Cardiac muscle cell (in vitro differentiated cells and primary cell): ENCODE data around the gene DDIT4. TPM values are rescaled to one million over a fixed set of nuclear protein-coding genes. Genes with fewer than 3 reads are reported as not detected.
"Not testable (repeated sequence)": the region's sequence is repeated elsewhere in the genome, so short reads cannot be mapped to it uniquely, and the experiment has no call there.

Experiments used
- DNase-seq, 2 donors: peaks; one replicate each; pipeline versions ENCODE4 v3.0.0 to v3.0.0-alpha.2; 2010 to 2017; ENCODE audit warnings: low read depth in 1 of 2, low spot score in 1 of 2
- H3K27ac ChIP-seq: fragments of 200-600 bp; sonication (generic); 2 replicates; pipeline ENCODE4 v1.5.1; 2016
- H3K27me3 ChIP-seq: fragments of 200-600 bp; sonication (generic); 2 replicates; pipeline ENCODE4 v1.6.0; 2016; ENCODE audit warnings: control low read depth
- H3K36me3 ChIP-seq: fragments of 200-600 bp; sonication (generic); 2 replicates; pipeline ENCODE4 v1.5.1; 2016; ENCODE audit warnings: control low read depth
- H3K4me1 ChIP-seq: fragments of 200-600 bp; sonication (generic); 2 replicates; pipeline ENCODE4 v1.8.1; 2017; ENCODE audit warnings: low read depth, mild to moderate bottlenecking, mixed run types
- H3K4me3 ChIP-seq: fragments of 200-600 bp; sonication (generic); 2 replicates; pipeline ENCODE4 v1.5.1; 2016; ENCODE audit warnings: mild to moderate bottlenecking
- H3K9me3 ChIP-seq: fragments of 200-600 bp; sonication (generic); 2 replicates; pipeline ENCODE4 v1.5.1; 2017; ENCODE audit warnings: low read depth, mild to moderate bottlenecking, control low read depth
- CTCF ChIP-seq: IDR thresholded peaks from 2 replicates; pipeline ENCODE4 v1.5.1; 2012; ENCODE audit warnings: low read depth, mild to moderate bottlenecking, low read length
- polyA plus RNA-seq: library from polyadenylated mRNA; unstranded; fragments of >200 nt; fragmentation: Nextera tagmentation; extraction: Ambion mirVana; gene quantifications from 2 replicates; pipeline ENCODE4 v1.2.1, GENCODE V29; 2016
- total RNA-seq: library from RNA; depleted of rRNA; stranded (reverse); fragments of >200 nt; gene quantifications from 2 replicates; pipeline ENCODE4 v1.2.3, GENCODE V29; 2016

Gene DDIT4
- total and polyA plus RNA-seq, 2 experiments from 2014 or later = 210 to 213 TPM

DNA sequence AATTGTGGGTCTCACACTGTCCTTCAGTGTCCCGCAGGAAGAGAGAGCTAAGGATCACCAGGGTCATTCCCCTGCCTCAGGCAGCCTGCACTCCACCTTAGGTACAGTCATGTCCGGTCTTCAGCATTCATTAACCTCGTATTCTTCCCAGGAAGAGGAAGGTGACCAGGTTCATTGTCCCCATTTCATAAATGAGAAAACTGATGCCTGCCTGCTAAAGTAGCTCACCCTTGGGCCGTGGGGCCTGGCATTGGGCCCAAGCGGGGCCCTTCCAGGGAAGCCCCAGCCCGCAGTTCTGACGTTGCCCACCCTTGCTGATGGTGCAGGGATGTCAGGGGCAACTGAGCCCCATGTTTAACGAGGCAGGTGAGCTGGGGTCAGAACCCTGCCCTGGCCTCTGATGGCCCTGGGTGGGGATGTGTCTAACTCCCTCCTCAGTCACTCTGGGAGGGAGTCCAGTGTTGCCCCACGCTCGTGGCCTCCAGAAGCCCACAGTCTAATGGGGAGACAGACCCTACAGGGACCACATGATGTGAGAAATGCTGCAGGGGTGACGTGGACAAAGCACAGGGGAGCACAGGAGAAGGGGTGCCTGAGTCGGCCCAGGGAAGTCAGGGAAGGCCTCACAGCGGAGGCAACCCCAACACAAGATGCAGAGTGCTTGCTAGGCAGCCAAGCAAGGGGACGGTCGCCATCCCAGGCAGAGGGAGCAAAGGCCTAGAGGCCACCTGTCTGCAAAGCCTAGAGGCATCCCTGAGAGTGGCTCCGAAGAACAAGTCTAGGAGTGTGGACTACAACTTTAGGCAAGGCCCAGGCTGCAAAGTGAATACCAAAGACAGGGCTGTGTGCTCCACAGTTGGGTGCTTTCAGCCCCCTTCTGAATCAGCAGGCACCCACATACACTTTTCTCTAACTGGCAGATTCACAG is 25.1 kb downstream of the DDIT4 start:
- Histone ChIP-seq H3K4me1 (no peaks in the 10 kb centered on the region), H3K4me3 (no peak overlapping the region), H3K27ac (no peak overlapping the region), H3K27me3 (no peaks in the 10 kb centered on the region), H3K36me3 (no peaks in the 10 kb centered on the region), H3K9me3 (no peaks in the 10 kb centered on the region)
- no peak for DNase-seq
- no peak for TF ChIP-seq CTCF

GRCh38 chr10:72303424-72304128 is 29.9 kb downstream of the DDIT4 start:
- Histone ChIP-seq H3K27ac (no peak overlapping the region), H3K36me3 (no peaks in the 10 kb centered on the region), H3K27me3 (no peaks in the 10 kb centered on the region), H3K4me1 (peaks cover 6% of the 10 kb centered on the region), H3K4me3 (no peak overlapping the region), H3K9me3 (no peaks in the 10 kb centered on the region)
- no peak for TF ChIP-seq CTCF
- no peak for DNase-seq

- Histone ChIP-seq H3K27me3 (no peaks in the 10 kb centered on the region), H3K9me3 (no peaks in the 10 kb centered on the region), H3K36me3 (no peaks in the 10 kb centered on the region), H3K4me3 (no peak overlapping the region), H3K4me1 (peaks cover 7% of the 10 kb centered on the region), H3K27ac (no peak overlapping the region)
- no peak for DNase-seq
- TF ChIP-seq CTCF = no peak
Measured at GRCh38 chr10:72306215-72306760, 32.6 kb downstream of the DDIT4 start.

- not testable (repeated sequence) for H3K9me3 ChIP-seq, H3K36me3 ChIP-seq, H3K4me1 ChIP-seq, H3K27me3 ChIP-seq, H3K27ac ChIP-seq, DNase-seq, H3K4me3 ChIP-seq
Measured at GRCh38 chr10:72307711-72308110, 34.0 kb downstream of the DDIT4 start.

DNA sequence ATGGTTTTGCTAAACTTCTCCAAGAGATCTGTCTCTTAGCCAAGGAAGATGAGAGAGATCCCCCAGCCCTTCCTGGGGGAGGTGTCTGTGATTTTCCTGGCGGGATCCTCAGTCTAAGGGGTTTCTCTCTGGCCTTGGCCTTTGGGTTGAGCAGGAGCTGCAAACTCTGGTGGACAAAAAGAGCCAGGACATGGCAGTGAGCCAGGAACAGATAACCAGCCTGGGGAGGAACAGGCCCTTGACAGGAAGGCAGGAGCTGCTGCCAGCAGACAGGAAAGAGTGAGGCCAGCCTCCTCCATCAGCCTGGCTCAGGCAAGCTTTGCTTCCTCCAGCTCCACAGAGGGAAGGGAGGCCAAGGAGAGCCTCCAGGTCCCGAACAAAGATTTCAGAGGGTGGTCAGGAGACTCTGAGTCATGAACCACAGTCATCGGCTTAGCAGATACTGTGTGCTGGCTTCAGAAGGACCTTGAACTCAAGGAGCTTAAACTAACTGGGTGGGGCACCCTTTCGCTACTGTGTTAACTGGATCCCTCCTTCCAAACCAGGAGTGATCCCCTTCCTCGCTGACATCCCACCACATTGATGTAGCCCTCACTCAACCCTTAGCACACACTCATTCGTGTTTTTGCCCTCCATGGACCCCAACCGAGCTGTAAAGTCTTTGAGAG is 34.7 kb downstream of the DDIT4 start:
- peak; percentile 64 to 98 for DNase-seq
- H3K27me3 ChIP-seq = no peaks in the 10 kb centered on the region
- no peaks in the 10 kb centered on the region for H3K36me3 ChIP-seq
- no peak overlapping the region for H3K4me3 ChIP-seq
- no peaks in the 10 kb centered on the region for H3K9me3 ChIP-seq
- H3K4me1 ChIP-seq = peaks cover 7% of the 10 kb centered on the region
- no peak overlapping the region for H3K27ac ChIP-seq
- TF ChIP-seq CTCF = no peak
